Tibial nerve (tissue), 4 donors: Measurements from ENCODE around the gene FOXK1.

ENCODE experiments used
- EP300 ChIP-seq, 2 donors: sonication (generic); formaldehyde crosslinking; IDR thresholded peaks; one replicate each; pipeline ENCODE4 v1.6.1; 2017; ENCODE audit warnings: antibody characterized with exemption in 2 of 2, mild to moderate bottlenecking in 1 of 2
- POLR2A ChIP-seq, 2 donors: fragments of 450-650 bp; IDR thresholded peaks; one replicate each; pipeline ENCODE4 v1.6.1; 2017; ENCODE audit warnings: antibody characterized with exemption in 2 of 2, mild to moderate bottlenecking in 2 of 2, moderate library complexity in 2 of 2
- TF ChIP-seq, protein P1 (sequence below), 5 experiments: fragments of 200-600 bp in 3 of 5; fragments of 450-650 bp in 2 of 5; sonication (generic) in 3 of 5; IDR thresholded peaks; one replicate each; pipeline ENCODE4 v1.5.1; 2016 to 2019; ENCODE audit warnings: antibody characterized with exemption in 5 of 5, mild to moderate bottlenecking in 3 of 5, moderate library complexity in 2 of 5

GRCh38 chr7:4809091-4809591 is 127.0 kb downstream of the FOXK1 start:
- TF ChIP-seq, protein P1, sequence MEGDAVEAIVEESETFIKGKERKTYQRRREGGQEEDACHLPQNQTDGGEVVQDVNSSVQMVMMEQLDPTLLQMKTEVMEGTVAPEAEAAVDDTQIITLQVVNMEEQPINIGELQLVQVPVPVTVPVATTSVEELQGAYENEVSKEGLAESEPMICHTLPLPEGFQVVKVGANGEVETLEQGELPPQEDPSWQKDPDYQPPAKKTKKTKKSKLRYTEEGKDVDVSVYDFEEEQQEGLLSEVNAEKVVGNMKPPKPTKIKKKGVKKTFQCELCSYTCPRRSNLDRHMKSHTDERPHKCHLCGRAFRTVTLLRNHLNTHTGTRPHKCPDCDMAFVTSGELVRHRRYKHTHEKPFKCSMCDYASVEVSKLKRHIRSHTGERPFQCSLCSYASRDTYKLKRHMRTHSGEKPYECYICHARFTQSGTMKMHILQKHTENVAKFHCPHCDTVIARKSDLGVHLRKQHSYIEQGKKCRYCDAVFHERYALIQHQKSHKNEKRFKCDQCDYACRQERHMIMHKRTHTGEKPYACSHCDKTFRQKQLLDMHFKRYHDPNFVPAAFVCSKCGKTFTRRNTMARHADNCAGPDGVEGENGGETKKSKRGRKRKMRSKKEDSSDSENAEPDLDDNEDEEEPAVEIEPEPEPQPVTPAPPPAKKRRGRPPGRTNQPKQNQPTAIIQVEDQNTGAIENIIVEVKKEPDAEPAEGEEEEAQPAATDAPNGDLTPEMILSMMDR (IDR thresholded peaks at IDR 0.05): no peak
- TF ChIP-seq POLR2A (IDR thresholded peaks at IDR 0.05) (peak in 1 of 2 donors; percentile 19), EP300 (IDR thresholded peaks at IDR 0.05) (no peak)
